Measurements from ENCODE around the gene MZB1.
A peak's percentile ranks its signal among the peaks of the same experiment; 100 is the strongest.

The MZB1 gene, protein sequence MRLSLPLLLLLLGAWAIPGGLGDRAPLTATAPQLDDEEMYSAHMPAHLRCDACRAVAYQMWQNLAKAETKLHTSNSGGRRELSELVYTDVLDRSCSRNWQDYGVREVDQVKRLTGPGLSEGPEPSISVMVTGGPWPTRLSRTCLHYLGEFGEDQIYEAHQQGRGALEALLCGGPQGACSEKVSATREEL

DNA sequence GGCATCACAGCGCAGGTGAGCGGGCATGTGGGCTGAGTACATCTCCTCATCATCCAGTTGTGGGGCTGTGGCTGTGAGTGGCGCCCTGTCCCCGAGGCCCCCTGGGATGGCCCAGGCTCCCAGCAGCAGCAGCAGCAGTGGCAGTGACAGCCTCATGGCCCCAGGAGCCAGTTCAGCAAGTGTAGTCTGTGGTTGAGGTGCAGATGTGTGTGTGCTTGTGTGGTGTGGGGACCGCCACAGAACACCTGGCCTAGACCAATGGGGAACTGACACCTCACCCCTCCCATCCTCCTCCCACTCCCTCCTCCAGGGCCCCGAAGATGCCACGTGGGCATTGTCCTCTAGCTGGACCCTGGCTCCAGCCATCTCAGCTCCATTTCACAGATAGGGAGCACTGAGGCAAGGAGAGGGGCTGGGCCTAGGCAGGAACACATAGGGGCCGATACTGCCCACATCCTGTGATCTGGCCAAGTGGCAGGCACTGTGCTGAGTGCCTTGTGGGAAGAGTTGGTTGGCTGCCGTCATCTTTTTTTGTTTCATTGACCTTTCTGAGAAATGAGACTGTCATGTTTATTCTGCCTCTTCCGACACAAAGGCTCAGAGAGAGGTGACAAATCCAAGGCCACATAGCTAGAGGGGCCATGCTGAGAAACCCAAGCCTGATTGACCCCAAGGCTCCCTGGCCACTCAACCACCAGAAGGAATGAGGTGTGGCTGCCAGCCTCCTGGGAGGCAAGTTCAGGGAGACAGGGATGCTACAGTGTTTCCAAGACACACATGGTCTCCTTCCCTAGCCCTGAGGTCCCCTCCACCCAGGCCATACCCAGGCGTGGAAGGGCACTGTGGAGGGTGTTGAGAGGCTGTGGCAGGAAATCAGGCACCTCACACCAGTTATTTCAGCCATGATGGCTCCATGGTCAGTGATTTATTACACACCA is at the start of gene MZB1:
Gene MZB1, minus strand, starts transcription at position 213 of the 938 bp plus-strand sequence. Its CDS starts 57 bp downstream, at position 156.
- peak in 1 of 3 experiments; percentile 51 for DNase-seq (ENCODE audit: low read depth in 3 of 3)

DNA sequence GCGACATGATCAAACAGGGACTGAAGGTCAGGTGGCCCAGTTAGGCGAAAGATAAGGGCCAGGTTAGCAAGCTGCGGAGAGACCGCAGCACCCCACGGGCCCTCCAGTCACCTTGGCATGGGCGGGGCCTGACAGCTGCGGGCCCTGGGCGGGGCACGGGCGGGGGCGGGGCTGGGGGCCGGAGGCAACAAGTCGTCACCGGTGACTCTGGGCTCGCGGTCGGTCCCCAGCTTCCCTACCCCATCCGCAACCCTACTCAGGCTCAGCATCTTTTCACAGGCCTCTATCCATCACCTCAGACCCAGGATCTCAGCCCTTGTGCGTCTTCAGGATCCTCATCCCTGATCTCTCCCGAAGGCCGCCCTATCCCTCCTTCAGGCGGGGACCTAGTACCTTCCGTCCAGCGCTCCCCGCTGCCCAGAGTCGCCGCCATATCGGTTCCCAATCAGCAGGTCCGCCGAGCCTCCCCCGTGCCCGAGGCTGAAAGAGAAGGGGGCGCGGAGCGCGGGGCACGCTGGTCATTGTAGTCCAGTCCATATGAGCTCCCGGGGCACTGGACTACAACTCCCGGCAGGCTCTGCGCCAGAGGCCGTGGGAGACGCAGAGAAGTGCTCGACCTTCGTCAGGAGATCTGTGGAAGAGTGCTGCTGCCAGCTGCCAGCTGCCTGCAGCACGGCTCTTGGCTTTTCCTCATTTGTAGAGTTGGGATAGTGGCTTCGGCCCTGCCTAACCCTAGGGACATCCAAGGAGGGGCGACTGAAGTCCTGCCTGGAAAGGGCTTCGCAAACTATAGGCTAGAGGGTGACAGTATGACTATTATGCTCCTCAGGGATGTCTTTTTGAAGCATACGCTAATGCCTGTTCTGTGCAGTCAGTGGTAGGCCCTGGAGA is 49.5 kb upstream of the MZB1 start, which contains the start of gene DNAJC18:
Gene DNAJC18, minus strand, starts transcription at position 513 of the 891 bp plus-strand sequence. Its CDS starts 80 bp downstream, at position 433.
- DNase-seq (ENCODE audit: low read depth in 3 of 3): peak; percentile 81 to 92 (median 87)

DNA sequence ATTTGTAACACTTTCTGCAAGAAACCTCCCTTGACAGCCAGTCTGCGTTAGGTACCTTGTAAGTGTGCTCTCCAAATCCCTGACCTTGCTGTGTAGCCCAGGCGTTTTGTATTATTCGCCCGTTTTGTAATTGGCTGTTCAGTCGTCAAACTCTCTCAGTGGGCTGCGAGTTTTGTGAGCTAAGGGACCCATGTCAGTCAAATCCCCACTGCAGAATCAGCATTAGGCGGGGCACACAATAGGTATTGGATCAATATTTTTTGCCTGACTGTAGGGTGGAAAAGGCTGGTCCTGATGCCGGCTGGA is 48.9 kb upstream of the MZB1 start:
- DNase-seq (ENCODE audit: low read depth in 3 of 3): no peak

DNA sequence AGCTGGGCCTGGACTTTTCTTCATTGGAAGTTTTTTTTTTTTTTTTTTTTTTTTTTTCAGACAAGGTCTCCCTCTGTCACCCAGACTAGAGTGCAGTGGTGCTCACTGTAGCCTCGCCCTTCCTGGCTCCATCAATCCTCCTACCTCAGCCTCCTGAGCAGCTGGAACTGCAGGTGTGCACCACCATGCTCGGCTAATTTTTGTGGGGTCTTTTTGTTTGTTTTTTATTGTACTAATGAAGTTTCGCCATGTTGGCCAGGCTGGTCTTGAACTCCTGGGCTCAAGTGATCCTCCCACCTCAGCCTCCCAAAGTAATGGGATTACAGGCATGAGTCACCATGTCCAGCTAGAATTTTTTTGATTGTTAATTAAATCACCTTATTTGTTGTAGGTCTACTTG is 46.0 kb upstream of the MZB1 start:
- no peak for DNase-seq (ENCODE audit: low read depth in 3 of 3)

DNA sequence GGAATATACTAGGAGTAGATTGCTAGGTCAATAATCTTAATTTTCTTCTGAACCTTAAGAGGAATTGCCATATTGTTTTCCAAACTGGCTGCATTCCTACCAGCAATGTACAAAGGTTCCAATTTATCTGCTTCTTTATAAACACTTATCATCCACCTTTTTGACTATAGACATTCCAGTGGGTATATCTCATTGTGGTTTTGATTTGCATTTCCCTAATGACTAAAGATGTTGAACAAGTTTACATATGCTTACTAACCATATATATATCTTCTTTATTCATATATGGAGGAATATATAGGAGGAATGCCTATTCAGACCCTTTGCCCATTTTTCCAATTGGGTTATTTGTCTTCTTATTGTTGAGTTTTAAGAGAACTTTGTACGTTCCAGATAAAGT is 42.0 kb upstream of the MZB1 start:
- DNase-seq (ENCODE audit: low read depth in 3 of 3): no peak

DNA sequence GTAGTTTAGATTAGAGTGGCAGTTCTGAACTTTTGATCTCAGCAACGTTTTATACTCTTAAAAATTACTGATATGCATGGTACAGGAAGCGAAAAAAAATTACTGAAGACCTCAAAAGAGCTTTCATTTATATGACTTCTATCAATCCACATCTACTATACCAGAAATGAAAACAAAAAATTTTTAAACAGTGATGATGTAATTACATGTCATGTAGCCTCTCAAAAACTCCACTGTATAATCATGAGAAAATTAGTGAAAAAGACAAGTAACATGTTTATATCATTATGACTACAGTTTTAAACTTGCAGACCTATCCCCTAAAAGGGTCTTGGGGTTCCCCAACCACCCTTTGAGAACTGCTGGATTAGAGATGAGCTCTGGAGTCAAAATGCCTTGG is 40.3 kb upstream of the MZB1 start:
- DNase-seq (ENCODE audit: low read depth in 3 of 3): no peak

DNA sequence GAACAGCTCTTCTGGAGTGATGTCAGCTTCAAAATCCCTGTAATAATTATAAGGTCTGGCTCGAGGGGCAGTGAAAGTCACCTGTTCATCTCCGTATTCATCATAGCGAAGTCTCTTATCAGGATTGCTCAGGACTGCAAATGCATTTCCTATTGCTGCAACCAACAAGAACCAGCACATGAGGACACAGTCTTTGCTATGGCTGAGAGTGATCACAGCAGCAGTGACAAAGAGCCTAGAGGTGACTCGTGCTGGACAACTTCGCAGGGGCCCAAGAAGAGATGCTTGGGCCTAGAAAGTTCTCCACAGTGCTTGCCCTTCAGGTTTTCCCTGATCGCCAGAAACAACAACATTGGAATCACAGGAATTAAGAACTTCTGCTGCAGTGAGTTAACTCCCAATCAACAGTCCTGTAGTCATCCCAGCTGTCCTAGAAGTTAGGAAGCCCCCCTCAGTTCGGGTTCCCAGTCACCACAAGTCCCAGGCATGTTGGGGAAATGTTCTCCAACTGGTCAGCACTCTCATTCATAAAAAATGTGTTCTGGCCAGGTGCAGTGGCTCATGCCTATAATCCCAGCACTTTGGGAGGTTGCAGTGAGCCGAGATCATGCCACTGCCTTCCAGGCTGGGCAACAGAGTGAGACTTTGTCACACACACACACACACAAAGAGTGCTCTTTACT is 36.6 kb upstream of the MZB1 start:
- no peak for DNase-seq (ENCODE audit: low read depth in 3 of 3)

DNA sequence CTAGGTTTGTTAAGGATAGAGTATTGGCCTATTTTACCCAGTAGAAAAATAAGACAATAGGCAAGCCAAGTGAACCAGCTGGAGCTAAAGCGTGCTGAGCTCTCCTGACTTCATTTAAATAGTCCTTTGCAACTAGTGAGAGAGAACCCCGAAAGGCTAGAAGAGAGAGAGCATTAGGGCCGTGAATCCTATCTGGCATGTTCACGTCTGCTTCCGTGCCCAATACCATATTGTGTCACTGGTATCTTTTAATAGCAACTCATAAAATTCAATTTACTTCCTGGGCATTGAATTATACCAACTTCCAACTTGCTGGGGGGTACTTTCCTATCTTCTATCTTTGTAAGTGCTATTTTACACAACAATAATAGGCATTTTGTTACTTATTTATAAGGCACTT is 35.8 kb upstream of the MZB1 start:
- DNase-seq (ENCODE audit: low read depth in 3 of 3): no peak

DNA sequence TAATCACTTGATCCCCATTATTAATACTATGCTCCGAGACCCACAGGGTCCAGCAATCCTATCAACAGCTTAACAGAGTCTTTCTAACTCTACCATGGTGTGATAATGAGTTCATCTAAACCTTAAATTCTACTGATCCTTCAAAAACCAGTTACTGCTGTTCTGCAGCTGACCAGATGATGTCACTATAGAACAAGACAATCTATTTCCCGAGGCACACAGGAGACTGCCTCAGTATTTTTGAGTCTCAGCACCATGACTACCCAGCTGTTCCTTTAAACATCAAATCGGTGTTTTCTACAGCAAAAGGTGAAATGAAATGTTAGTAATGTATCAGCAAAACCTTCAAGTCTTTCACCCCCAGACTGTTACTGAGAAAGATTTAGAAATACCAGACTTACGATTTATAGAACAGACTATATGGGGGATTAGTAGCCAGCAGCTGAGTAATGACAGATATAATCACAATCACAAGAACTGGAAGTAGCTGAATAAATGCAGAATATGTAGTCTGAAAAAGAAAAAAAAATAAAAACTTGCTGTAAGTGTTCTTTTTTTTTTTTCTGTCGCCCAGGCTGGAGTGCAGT is 32.7 kb upstream of the MZB1 start:
- peak in 1 of 3 experiments; percentile 55 for DNase-seq (ENCODE audit: low read depth in 3 of 3)

DNA sequence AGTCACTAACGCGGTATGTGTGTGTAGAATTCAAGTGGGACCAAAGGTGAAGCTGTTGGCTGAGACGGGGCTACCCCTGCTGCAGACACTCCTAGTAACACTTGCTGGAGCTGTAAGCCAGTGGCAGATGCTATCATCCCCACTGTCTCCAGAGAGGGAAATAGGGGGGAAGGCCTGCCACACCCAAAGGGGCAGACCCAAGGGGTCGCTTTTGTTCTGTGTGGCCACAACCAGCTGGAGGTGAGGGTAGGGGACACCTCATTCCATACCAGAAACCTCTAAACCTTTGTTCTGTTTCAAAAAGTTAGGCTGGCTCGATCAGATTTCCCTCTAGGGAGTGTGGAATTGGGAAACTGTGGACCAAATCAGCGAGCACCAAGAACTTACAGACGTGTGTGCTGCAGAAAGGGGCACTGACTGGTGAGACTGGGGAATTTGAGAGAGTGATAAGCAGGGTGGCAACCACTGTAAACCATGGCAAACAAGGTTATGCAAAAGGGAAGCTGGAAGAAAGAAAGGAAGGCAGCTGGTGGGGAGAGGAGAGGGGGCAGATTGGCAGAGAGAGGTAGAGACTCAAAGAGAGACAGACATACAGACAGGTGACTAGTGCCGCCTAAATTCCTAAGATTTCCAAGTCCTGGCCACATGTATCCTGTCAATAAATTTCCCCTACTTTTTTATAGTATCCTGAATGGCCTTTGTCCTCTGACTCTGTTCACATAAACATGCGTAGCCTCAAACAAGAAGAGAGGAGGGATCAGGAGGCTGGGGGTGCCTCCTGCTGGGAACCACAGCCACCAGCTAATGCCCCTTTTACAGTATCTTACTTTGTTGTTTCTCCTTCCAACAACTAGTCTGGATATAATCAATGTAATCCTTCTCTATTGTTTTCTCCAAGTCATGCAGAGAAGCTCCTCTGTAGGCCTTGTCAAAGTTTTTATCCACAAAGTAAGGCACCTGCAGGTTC is 29.8 kb upstream of the MZB1 start:
- DNase-seq (ENCODE audit: low read depth in 3 of 3): no peak

DNA sequence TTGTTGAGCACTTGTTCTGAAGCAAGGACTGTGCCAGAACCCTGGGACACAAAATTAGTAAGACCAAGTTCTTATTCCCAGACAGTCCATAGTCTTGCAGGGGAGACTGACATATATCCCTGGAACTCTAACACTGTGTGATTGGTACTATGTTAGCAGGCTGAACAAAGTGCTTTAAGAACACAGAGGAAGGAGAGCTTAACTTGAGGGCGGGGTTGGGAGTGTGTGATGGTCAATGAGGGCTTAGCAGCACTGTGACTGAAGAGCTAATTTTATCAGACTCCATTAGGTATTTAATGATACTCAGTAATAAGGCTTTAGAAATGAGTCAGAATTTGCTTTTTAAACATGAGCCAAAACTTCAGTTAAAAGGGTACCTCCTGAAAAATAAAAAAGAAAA is 29.1 kb upstream of the MZB1 start:
- DNase-seq (ENCODE audit: low read depth in 3 of 3): no peak

DNA sequence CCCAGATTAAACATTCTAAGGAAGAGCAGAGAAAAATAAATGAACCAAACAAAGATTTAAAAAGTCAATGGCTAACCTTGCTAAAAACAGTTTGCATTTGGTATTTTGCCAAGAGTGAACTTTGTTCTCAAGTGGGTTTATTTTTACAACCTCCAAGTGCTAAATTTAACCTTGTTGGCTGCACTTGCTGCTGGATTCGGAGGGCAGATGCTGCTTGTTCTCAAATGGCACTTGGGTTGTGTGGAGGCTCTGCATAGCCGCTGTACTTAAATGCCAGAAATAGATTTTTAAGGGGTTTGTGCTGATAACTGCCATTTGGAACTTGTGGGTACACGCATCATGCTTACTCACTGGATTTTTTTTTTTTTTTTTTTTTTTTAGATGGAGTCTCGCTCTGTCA is 27.5 kb upstream of the MZB1 start:
- no peak for DNase-seq (ENCODE audit: low read depth in 3 of 3)

DNA sequence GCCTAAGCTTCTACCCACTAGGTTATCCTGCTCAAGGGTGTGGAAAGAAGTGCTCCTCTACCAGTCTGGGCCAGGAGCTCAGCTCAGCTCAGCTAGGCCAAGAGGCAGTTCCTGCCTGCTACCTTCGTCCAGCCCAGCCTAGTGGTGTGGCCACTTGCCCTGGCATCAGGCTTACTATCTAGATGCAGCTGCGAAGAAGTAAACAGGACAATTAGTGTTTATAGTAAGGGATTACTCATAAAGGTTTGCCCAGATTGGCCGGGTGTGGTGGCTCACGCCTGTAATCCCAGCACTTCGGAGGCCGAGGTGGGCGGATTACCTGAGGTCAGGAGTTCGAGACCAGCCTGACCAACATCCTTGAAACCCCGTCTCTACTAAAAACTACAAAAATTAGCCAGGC is 26.9 kb upstream of the MZB1 start:
- DNase-seq (ENCODE audit: low read depth in 3 of 3): no peak

DNA sequence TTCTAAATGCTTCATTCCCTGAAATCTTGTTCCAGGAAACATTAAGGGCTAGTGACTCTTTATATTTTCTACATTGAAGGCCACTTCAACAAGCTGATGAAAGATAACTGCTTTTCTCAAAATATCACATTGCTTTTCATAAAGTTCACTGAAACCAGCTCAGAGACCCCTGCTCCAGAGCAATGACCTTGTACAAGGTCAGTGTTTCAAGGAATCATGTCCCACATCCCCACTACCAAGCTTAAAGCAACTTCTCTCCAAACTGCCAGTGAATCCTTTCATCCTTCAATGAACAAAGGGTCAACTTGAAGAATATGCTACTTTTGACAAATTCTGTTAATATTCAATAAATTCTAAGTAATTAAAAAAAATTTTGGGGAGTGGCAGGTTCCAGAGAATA is 26.2 kb upstream of the MZB1 start:
- DNase-seq (ENCODE audit: low read depth in 3 of 3): no peak

DNA sequence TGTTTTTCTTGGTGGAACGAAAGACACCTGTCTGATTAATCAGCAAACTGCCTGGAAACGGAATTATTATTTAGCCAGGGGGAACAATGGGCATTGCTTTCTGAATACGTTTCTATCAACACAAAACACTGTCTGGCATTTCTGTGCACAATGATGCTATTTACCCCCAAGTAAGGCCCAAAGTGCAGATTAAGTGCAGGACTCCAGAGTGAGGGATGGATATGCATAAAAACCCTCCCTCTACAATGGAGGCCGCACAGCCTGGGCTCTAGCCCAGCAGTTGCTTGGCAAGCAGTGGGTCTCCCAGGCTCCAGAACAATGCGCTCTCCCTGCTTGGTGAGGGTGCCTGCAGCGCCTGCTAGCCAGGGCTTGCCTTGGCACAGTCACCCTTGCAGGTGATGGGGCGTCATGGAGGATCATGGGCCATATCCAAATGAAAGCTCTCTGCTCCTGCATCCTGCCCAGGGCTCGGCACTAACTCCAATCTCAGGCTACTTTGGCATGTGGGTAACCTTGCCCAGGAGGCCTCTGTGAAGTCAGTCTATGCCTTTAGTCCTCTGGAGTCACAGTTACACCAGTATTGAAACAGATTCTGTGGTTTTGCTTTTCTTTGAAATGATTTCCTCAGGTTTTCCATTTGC is 25.6 kb upstream of the MZB1 start:
- peak in 1 of 3 experiments; percentile 44 for DNase-seq (ENCODE audit: low read depth in 3 of 3)

DNA sequence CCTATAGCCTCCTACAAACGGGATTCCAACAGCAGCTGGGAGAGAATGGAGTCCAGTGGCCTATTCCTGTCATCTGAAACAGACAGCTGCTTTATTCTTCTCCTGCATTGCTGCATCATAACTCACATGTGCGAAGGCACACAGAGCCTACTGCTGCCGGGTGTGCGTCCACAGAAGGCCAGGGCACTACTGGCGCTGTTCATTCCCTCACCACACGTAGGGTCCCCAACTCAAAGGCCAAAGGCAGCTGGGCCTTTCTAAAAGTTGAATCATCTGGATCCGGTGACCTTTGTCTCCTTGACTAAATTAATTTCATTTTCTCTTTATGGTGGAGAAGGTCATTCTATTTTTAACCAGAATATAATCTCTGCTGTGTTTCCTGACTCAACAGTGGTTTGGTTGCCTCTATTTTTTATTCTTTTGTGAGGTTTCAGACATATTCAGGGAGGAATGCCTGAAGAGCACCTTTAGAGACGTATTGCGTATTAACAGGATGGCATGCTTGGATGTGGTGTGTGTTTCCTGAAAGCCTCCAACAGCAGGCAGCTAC is 24.9 kb upstream of the MZB1 start:
- DNase-seq (ENCODE audit: low read depth in 3 of 3): no peak

DNA sequence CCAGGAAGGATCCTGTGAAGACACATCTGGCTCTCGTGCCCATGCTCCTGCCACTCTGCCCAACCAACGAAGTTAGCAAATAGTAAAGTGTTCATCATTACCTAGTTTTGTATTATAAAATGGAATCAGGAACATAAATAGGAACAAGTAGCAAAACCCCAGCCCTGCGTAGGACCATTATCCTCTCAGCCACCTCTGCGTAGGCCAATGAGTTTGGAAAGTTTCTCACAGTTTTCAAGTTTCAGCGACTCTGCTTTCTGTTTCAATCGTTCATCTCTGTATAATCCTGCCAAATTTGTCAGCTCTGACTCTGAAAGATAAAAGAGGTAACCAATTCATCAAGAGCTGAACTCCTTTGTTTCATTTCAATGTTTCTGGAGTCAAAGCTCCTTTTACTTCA is 24.2 kb upstream of the MZB1 start:
- DNase-seq (ENCODE audit: low read depth in 3 of 3): no peak

DNA sequence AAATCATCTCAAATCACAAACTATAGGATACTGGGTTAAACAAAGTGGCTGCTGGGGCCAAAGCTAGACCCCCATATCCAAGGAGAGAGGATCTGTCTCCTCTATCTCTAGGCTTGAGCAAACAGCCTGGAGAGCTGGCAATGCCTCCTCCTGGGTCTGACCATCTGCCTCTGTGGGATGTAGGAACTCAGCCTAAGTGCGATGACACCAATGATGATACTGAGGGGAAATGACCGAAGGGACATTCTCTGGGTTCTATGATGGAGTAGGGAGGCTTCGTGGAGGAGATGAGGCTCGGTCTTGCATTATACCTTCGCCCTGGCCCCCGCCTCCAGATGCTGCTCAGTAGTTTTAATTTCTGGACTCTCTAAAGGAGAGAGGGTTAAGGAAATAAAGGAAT is 23.4 kb upstream of the MZB1 start:
- no peak for DNase-seq (ENCODE audit: low read depth in 3 of 3)

Measured in stimulated activated CD4-positive, alpha-beta T cell treated with anti-CD3 and anti-CD28 coated beads, TNF-alpha, amount 100 ng/mL, for 24 hours (primary cell).